GM12878 (cell line): ENCODE data around the gene OPRM1. TPM values are rescaled to one million over a fixed set of nuclear protein-coding genes. Genes with fewer than 3 reads are reported as not detected.

Experiments
- ATAC-seq: fragments of 200-7000 bp; cut with Tn5 transposase; 3 replicates; pipeline ENCODE4 v1.9.1; 2020; ENCODE audit warnings: mild to moderate bottlenecking, moderate library complexity
- BruUV-seq: library from RNA; stranded (reverse); fragments of 400-500 nt; replicated peaks from 2 replicates; lab custom pipeline; 2021; lab: Mats Ljungman, UMichigan
- CTCF ChIA-PET: fragments of 300-600 bp; sonication (Branson Sonifier 250); formaldehyde crosslinking; extraction: SDS; loops from one replicate; lab custom pipeline; 2021; ENCODE audit warnings: inconsistent platforms; lab: Yijun Ruan, JAX
- POLR2A ChIA-PET: fragments of 350-600 bp; formaldehyde crosslinking; extraction: SDS; loops from one replicate; lab custom pipeline; 2021; ENCODE audit warnings: inconsistent platforms; lab: Charles Lee
- RAD21 ChIA-PET: fragments of 300-600 bp; sonication (Branson Sonifier 250); formaldehyde crosslinking; loops from one replicate; lab custom pipeline; 2023; ENCODE audit warnings: antibody characterized with exemption; ENCODE audit not compliant: unreplicated experiment; lab: Charles Lee
- SMC1A ChIA-PET: fragments of 300-600 bp; sonication (Branson Sonifier 250); formaldehyde crosslinking; loops from one replicate; lab custom pipeline; 2023; ENCODE audit not compliant: unreplicated experiment, uncharacterized antibody; lab: Charles Lee
- DNase-seq: peaks from one replicate; pipeline ENCODE4 v3.0.0-alpha.2; 2011; ENCODE audit warnings: low read depth, low spot score
- FAIRE-seq: peaks from 3 replicates; lab custom pipeline; 2011; peaks lifted over from hg19 to GRCh38; lab: Jason Lieb, UNC
- H2AFZ ChIP-seq: 2 replicates; pipeline ENCODE4 v1.6.0; 2011; ENCODE audit warnings: low read depth, low read length, control low read depth; ENCODE audit not compliant: control insufficient read depth
- H3K27ac ChIP-seq: 2 replicates; pipeline ENCODE4 v1.5.1; 2011; ENCODE audit warnings: control low read depth; ENCODE audit not compliant: control insufficient read depth, insufficient read depth
- H3K27me3 ChIP-seq, 2 experiments: replicated peaks in 1 of 2; 2 replicates each; pipeline versions ENCODE4 v1.6.0 to v1.6.1; 2011; ENCODE audit warnings: low read length in 1 of 2; ENCODE audit not compliant: control insufficient read depth in 2 of 2, insufficient read depth in 2 of 2
- H3K36me3 ChIP-seq, 2 experiments: 2 replicates each; pipeline ENCODE4 v1.5.1; 2011; ENCODE audit warnings: low read length in 1 of 2; ENCODE audit not compliant: control insufficient read depth in 2 of 2, insufficient read depth in 2 of 2
- H3K4me1 ChIP-seq: 2 replicates; pipeline ENCODE4 v1.6.1; 2011; ENCODE audit warnings: mild to moderate bottlenecking, low read length, moderate library complexity, mixed read lengths; ENCODE audit not compliant: control insufficient read depth, insufficient read depth
- H3K4me2 ChIP-seq: 2 replicates; pipeline ENCODE4 v1.6.0; 2011; ENCODE audit warnings: control low read depth; ENCODE audit not compliant: control insufficient read depth, insufficient read depth
- H3K4me3 ChIP-seq: fragments of 200-600 bp; sonication (generic); 2 replicates; pipeline ENCODE4 v1.5.1; 2016
- H3K79me2 ChIP-seq: 2 replicates; pipeline ENCODE4 v1.6.0; 2011; ENCODE audit warnings: low read length; ENCODE audit not compliant: control insufficient read depth, insufficient read depth
- H3K9ac ChIP-seq: 2 replicates; pipeline ENCODE4 v1.8.0; 2011; ENCODE audit warnings: low read length, control low read depth, mixed read lengths; ENCODE audit not compliant: control insufficient read depth, insufficient read depth
- H3K9me3 ChIP-seq: replicated peaks from 3 replicates; pipeline ENCODE4 v1.5.1; 2011; ENCODE audit warnings: mild to moderate bottlenecking, low read length; ENCODE audit not compliant: control insufficient read depth, insufficient read depth
- H4K20me1 ChIP-seq: 2 replicates; pipeline ENCODE4 v1.6.0; 2011; ENCODE audit not compliant: control insufficient read depth, insufficient read depth
- CUX1 ChIP-seq: IDR thresholded peaks from 2 replicates; pipeline ENCODE4 v1.6.1; 2012; ENCODE audit warnings: improper control_type of control experiment, low read depth, low read length; ENCODE audit not compliant: insufficient replicate concordance
- EED ChIP-seq: sonication (generic); IDR thresholded peaks from 2 replicates; pipeline ENCODE4 v1.6.1; 2016; ENCODE audit warnings: antibody characterized with exemption, low read depth
- IRF4 ChIP-seq: IDR thresholded peaks from 2 replicates; pipeline ENCODE4 v1.6.1; 2011; ENCODE audit warnings: low read depth, low read length
- JUNB ChIP-seq: IDR thresholded peaks from 2 replicates; pipeline ENCODE4 v1.6.1; 2016; ENCODE audit warnings: antibody characterized with exemption, mild to moderate bottlenecking
- KAT2A ChIP-seq: conservative IDR thresholded peaks from 2 replicates; pipeline ENCODE4 v1.6.1; 2011; ENCODE audit warnings: low read depth, low read length; ENCODE audit not compliant: control insufficient read depth
- LARP7 ChIP-seq: fragments of 450-650 bp; IDR thresholded peaks from 2 replicates; pipeline ENCODE4 v1.6.1; 2017; ENCODE audit warnings: mild to moderate bottlenecking
- MTA2 ChIP-seq: fragments of 450-650 bp; IDR thresholded peaks from 2 replicates; pipeline ENCODE4 v1.6.1; 2016; ENCODE audit warnings: low read depth, mild to moderate bottlenecking, moderate library complexity
- NFXL1 ChIP-seq: fragments of 450-650 bp; IDR thresholded peaks from 2 replicates; pipeline ENCODE4 v1.6.1; 2017; ENCODE audit warnings: antibody characterized with exemption, mild to moderate bottlenecking, borderline replicate concordance
- PML ChIP-seq: IDR thresholded peaks from 2 replicates; pipeline ENCODE4 v1.6.1; 2012; ENCODE audit warnings: low read length, inconsistent platforms
- POLR2A ChIP-seq: IDR thresholded peaks from 2 replicates; pipeline ENCODE4 v1.6.1; 2011; ENCODE audit warnings: low read depth, mild to moderate bottlenecking, low read length
- REST ChIP-seq: IDR thresholded peaks from 2 replicates; pipeline ENCODE4 v1.6.1; 2012; ENCODE audit warnings: mild to moderate bottlenecking, low read depth, low read length
- SRF ChIP-seq, 2 experiments: IDR thresholded peaks; 2 replicates each; pipeline ENCODE4 v1.6.1; 2011; ENCODE audit warnings: low read depth in 2 of 2, low read length in 2 of 2, mild to moderate bottlenecking in 1 of 2, moderate library complexity in 1 of 2
- SUPT20H ChIP-seq: IDR thresholded peaks from 2 replicates; pipeline ENCODE4 v1.6.1; 2011; ENCODE audit warnings: low read depth, mild to moderate bottlenecking, low read length, moderate library complexity, borderline replicate concordance; ENCODE audit not compliant: control insufficient read depth
- ZBED1 ChIP-seq: IDR thresholded peaks from 2 replicates; pipeline ENCODE4 v1.6.1; 2016; ENCODE audit warnings: borderline replicate concordance
- ZSCAN29 ChIP-seq: fragments of 450-650 bp; IDR thresholded peaks from 2 replicates; pipeline ENCODE4 v1.6.1; 2017; ENCODE audit warnings: mild to moderate bottlenecking, moderate library complexity
- WGBS: methylation state at CpG from one replicate; pipeline ENCODE4 v1.1.6; 2016; ENCODE audit warnings: low lambda C conversion rate; ENCODE audit not compliant: insufficient replicate concordance, insufficient coverage; ENCODE audit errors: missing lambda C conversion rate; 5-methylcytosine and 5-hydroxymethylcytosine counted together
- in situ Hi-C: fragments of 300-500 bp; cut with MboI; formaldehyde crosslinking; loops from 9 replicates; pipeline ENCODE4 v1.14.3; 2018; ENCODE audit warnings: mixed read lengths
- intact Hi-C: fragments of 100-400 bp; cut with micrococcal nuclease; formaldehyde crosslinking; loops from one replicate; pipeline ENCODE4 v1.14.2; 2022; ENCODE audit not compliant: unreplicated experiment
- polyA plus RNA-seq, 11 experiments: library from polyadenylated mRNA; depleted of rRNA in 4 of 11; unstranded in 6 of 11; stranded (reverse) in 5 of 11; fragments of >200 nt; fragmentation: Nextera tagmentation in 4 of 11; fragmentation: Illumina TruSeq in 1 of 11; extraction: Ambion mirVana in 4 of 11; extraction: Trizol in 1 of 11; gene quantifications; 1 replicate in 1 of 11; 2 replicates in 10 of 11; pipeline versions ENCODE4 v1.2.1 to v1.2.3, GENCODE V29; 2011 to 2016; ENCODE audit warnings: inconsistent platforms in 2 of 11, missing spikeins in 2 of 11, low read depth in 1 of 11
- total RNA-seq, 4 experiments: library from RNA; depleted of rRNA in 3 of 4; stranded (reverse); fragments of >200 nt in 3 of 4; fragmentation: Illumina TruSeq in 1 of 4; extraction: Trizol in 1 of 4; gene quantifications; 2 replicates each; pipeline versions ENCODE4 v1.2.1 to v1.2.3, GENCODE V29; 2013 to 2021

The OPRM1 gene
- total and polyA plus RNA-seq, 10 of the 15 experiments (the other 5 are each of a cell fraction or from before 2014, with no cell fraction given) = not detected

GRCh38 chr6:154071236-154071635 is 32.2 kb downstream of the OPRM1 start (continued):
- TF ChIP-seq CUX1 = no peak
- no peak for TF ChIP-seq MTA2
- no peak for TF ChIP-seq EED
- TF ChIP-seq KAT2A = no peak
- TF ChIP-seq SRF (IDR thresholded peaks at IDR 0.05; ENCODE audit: low read depth in 2 of 2, low read length in 2 of 2) = no peak
- no peak for TF ChIP-seq JUNB
- no peak for TF ChIP-seq NFXL1

GRCh38 chr6:154071711-154072110 is 32.7 kb downstream of the OPRM1 start:
- CTCF ChIA-PET = no interaction called here
- RAD21 ChIA-PET = interaction anchor here (0.6 kb wide), 1 partner anchor 586 kb away, joined by 3 read pairs; no protein-coding TSS in a partner anchor
- WGBS = 0% methylated on average over 1 of the region's 1 CpG
- H3K36me3 ChIP-seq = no peaks in the 10 kb centered on the region
- H3K4me2 ChIP-seq = no peak overlapping the region
- H3K27me3 ChIP-seq = no peaks in the 10 kb centered on the region; a peak in 1 of 4 replicates
- no peak overlapping the region for H3K4me3 ChIP-seq
- in situ Hi-C loops (no loop called here), intact Hi-C loops (no loop called here)
- no peak for FAIRE-seq
- ATAC-seq = no peak
- H4K20me1 ChIP-seq = no peaks in the 10 kb centered on the region
- SMC1A ChIA-PET = no interaction called here
- H3K79me2 ChIP-seq = no peaks in the 10 kb centered on the region
- H3K4me1 ChIP-seq = no peaks in the 10 kb centered on the region
- POLR2A ChIA-PET = no interaction called here
- no peak for DNase-seq
- BruUV-seq = no TSS peak
- H2AFZ ChIP-seq = no peak overlapping the region
- H3K9ac ChIP-seq = no peak overlapping the region
- H3K27ac ChIP-seq = no peak overlapping the region
- H3K9me3 ChIP-seq = no peaks in the 10 kb centered on the region
- TF ChIP-seq ZSCAN29 = no peak
- TF ChIP-seq REST = no peak
- TF ChIP-seq ZBED1 = no peak
- TF ChIP-seq LARP7 = no peak
- TF ChIP-seq SUPT20H = no peak
- no peak for TF ChIP-seq PML
- no peak for TF ChIP-seq POLR2A
- TF ChIP-seq IRF4 = no peak
- TF ChIP-seq MTA2 = no peak
